Mammary epithelial cell (primary cell): Measurements from ENCODE around the gene BDKRB2.

Source experiments
- CTCF ChIP-seq, 2 donors: IDR thresholded peaks in 1 of 2; conservative IDR thresholded peaks in 1 of 2; 2 replicates each; pipeline ENCODE4 v1.5.1; 2011 to 2012; ENCODE audit warnings: inconsistent platforms in 2 of 2, low read length in 2 of 2, mild to moderate bottlenecking in 2 of 2, control low read depth in 1 of 2, low read depth in 1 of 2; ENCODE audit not compliant: insufficient read depth in 1 of 2; ENCODE audit errors: extremely low read depth in 1 of 2
- EZH2 ChIP-seq: IDR thresholded peaks from 2 replicates; pipeline ENCODE4 v1.6.1; 2012; ENCODE audit warnings: low read length, inconsistent platforms, borderline replicate concordance

GRCh38 chr14:96231526-96232130, 27.0 kb downstream of the BDKRB2 start:
- TF ChIP-seq CTCF (conservative IDR thresholded peaks at IDR 0.05 in 1 of 2, IDR thresholded peaks at IDR 0.05 in 1 of 2; ENCODE audit: extremely low read depth in 1 of 2, insufficient read depth in 1 of 2, low read depth in 1 of 2, low read length in 2 of 2) = no peak
- no peak for TF ChIP-seq EZH2
